ENCODE results near the gene ATXN7L1. TPM values are rescaled to one million over a fixed set of nuclear protein-coding genes. Genes with fewer than 3 reads are reported as not detected.

ATXN7L1 gene
- 14.4 and 18.6 TPM in 2 replicates for total RNA-seq

DNA sequence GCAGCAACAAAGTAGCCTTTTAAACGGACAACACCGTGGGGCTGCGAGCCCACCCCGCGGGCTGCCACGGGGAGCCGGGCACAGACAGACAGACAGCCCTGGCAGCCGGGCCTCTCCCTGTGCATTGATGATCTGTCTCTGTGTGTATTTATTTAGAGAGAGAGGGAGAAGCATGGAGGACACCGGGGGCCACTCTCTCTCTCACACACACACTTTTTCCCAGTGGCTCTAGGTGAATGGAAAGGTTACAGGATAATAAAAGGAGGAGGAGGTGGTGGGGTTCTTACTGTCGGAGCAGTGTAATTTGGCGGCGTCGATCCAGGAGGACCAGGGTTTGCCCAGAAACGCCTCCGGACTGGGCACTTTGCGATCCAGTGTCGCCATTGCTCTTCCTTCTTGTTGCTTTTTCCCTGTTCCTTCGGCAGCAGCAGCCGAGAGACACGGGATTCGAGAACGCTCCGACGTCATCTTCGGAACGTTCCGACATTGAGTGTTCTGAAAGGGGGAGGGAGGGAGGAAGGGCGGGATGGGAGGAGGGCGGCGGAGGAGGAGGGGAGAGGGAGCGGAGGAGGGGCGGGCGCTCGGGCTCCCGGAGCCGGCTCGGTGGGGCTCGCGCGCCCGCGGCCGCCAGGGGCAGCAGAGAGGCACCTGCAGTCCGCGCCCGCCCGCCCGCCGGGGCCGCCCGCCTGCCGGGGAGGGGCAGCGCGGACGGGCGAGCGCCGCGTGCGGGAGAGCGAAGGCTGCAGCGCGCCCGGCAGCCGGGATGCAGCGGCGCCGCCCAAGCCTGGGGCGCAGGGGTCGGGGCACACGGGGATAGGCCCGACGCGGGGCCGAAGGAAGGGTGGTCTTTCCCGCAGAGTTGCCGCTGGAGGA is at the start of gene ATXN7L1:
TSS of gene ATXN7L1 (minus strand) at position 509 of the 873 bp plus-strand sequence. CDS start at position 468, 41 bp downstream.
- Mint-ChIP-seq H3K9me3 (no peaks in the 10 kb centered on the region), H3K4me3 (peak within 1 kb of the TSS; percentile 94), H3K36me3 (ENCODE audit: low read depth) (peaks cover 2% of the 10 kb centered on the region), H3K4me1 (peaks cover 23% of the 10 kb centered on the region), H3K27ac (peak within 1 kb of the TSS; percentile 67), H3K27me3 (no peaks in the 10 kb centered on the region)
- POLR2A ChIA-PET, result interaction anchor here (0.9 kb wide), 1 partner anchor 67 kb away, joined by 4 read pairs; no protein-coding TSS in a partner anchor
- CTCF ChIA-PET, result interaction anchor here (0.8 to 2.3 kb wide), 9 partner anchors 10 to 220 kb away, joined by 3 to 18 read pairs (median 4); no protein-coding TSS in a partner anchor
- DNase-seq, result peak; percentile 89
- intact Hi-C loops (cut with micrococcal nuclease), result loop anchor here (1.0 to 5.0 kb wide), 9 partner anchors 67 to 291 kb away; no protein-coding TSS in a partner anchor
- ATAC-seq (ENCODE audit: low read depth), result peak; percentile 99
- no peak for TF ChIP-seq CTCF (IDR thresholded peaks at IDR 0.05)

- intact Hi-C loops (cut with micrococcal nuclease), result no loop called here
- H3K27me3 Mint-ChIP-seq, result no peaks in the 10 kb centered on the region
- H3K4me1 Mint-ChIP-seq, result no peaks in the 10 kb centered on the region
- H3K36me3 Mint-ChIP-seq (ENCODE audit: low read depth), result no peaks in the 10 kb centered on the region
- TF ChIP-seq CTCF (IDR thresholded peaks at IDR 0.05), result no peak
- H3K4me3 Mint-ChIP-seq, result no peak overlapping the region
- ChIA-PET POLR2A (interaction anchor here (0.6 kb wide), 1 partner anchor 191 kb away, joined by 3 read pairs; no protein-coding TSS in a partner anchor), CTCF (no interaction called here)
- no peak overlapping the region for H3K27ac Mint-ChIP-seq
- peaks cover 10% of the 10 kb centered on the region for H3K9me3 Mint-ChIP-seq
- ATAC-seq (ENCODE audit: low read depth) (no peak), DNase-seq (no peak)
Observed at GRCh38 chr7:105926131-105926530, 49.7 kb upstream of the ATXN7L1 start.

GRCh38 chr7:105924945-105925344 is 48.5 kb upstream of the ATXN7L1 start:
- no peak for TF ChIP-seq CTCF (IDR thresholded peaks at IDR 0.05)
- no peaks in the 10 kb centered on the region for H3K36me3 Mint-ChIP-seq (ENCODE audit: low read depth)
- H3K27me3 Mint-ChIP-seq, result peaks cover 3% of the 10 kb centered on the region
- H3K9me3 Mint-ChIP-seq, result peaks cover 10% of the 10 kb centered on the region
- H3K4me1 Mint-ChIP-seq, result no peaks in the 10 kb centered on the region
- H3K4me3 Mint-ChIP-seq, result no peak overlapping the region
- no peak for ATAC-seq (ENCODE audit: low read depth)
- CTCF ChIA-PET, result no interaction called here
- DNase-seq, result no peak
- POLR2A ChIA-PET, result no interaction called here
- no peak overlapping the region for H3K27ac Mint-ChIP-seq
- intact Hi-C loops (cut with micrococcal nuclease), result no loop called here

DNA sequence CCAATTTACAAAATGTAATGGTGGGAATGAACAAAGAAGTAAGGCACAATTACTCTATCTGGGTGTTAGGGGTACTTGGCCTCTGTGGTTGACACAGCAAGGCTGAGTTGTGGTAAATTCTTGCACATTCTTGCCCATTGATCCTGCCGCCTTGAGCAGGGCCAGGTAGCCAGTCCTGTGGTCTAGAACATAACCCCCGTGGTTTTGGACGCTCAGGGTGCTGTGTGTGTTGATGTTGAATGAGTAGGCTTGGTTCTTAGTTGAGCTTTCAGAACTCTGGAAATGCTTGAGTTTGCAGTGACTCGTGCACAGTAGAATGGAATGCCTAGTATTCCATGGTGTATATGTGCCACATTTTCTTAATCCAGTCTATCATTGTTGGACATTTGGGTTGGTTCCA is 44.4 kb upstream of the ATXN7L1 start:
- no peak for TF ChIP-seq CTCF (IDR thresholded peaks at IDR 0.05)
- peaks cover 10% of the 10 kb centered on the region for H3K9me3 Mint-ChIP-seq
- H3K27me3 Mint-ChIP-seq, result peaks cover 10% of the 10 kb centered on the region
- ChIA-PET POLR2A (no interaction called here), CTCF (no interaction called here)
- DNase-seq (no peak), ATAC-seq (ENCODE audit: low read depth) (no peak)
- intact Hi-C loops (cut with micrococcal nuclease), result no loop called here
- no peaks in the 10 kb centered on the region for H3K36me3 Mint-ChIP-seq (ENCODE audit: low read depth)
- H3K4me3 Mint-ChIP-seq, result no peak overlapping the region
- H3K4me1 Mint-ChIP-seq, result no peaks in the 10 kb centered on the region
- no peak overlapping the region for H3K27ac Mint-ChIP-seq

DNA sequence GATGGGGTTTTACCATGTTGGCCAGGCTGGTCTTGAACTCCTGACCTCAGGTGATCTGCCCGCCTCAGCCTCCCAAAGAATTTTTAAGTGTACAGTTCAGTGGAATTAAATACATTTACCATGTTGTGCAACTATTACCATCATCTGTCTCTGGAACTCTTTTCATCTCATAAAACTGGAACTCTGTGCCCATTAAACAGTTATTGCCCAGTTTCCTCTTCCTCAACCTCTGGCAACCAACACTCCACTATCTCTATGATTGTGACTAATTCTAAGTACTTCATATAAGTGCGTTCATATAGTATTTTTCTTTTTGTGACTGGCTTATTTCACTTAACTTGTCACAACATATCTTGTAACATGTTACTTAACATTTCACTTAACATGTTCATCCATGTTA is 41.3 kb upstream of the ATXN7L1 start:
- no peak for TF ChIP-seq CTCF (IDR thresholded peaks at IDR 0.05)
- no peak overlapping the region for H3K4me3 Mint-ChIP-seq
- no peaks in the 10 kb centered on the region for H3K9me3 Mint-ChIP-seq
- DNase-seq (no peak), ATAC-seq (ENCODE audit: low read depth) (no peak)
- ChIA-PET POLR2A (no interaction called here), CTCF (no interaction called here)
- intact Hi-C loops (cut with micrococcal nuclease), result no loop called here
- no peaks in the 10 kb centered on the region for H3K4me1 Mint-ChIP-seq
- no peaks in the 10 kb centered on the region for H3K36me3 Mint-ChIP-seq (ENCODE audit: low read depth)
- H3K27me3 Mint-ChIP-seq, result peaks cover 10% of the 10 kb centered on the region
- no peak overlapping the region for H3K27ac Mint-ChIP-seq

Measured in activated B cell treated with CpG ODN at 0.5 μM for 24 hours (primary cell).